Left lung (tissue), 10 donors: ENCODE results near the gene CCR9. TPM values are rescaled to one million over a fixed set of nuclear protein-coding genes. Genes with fewer than 3 reads are reported as not detected.

ENCODE experiments used
- ATAC-seq: fragments of 200-7000 bp; cut with Tn5 transposase; one replicate; pipeline ENCODE4 v1.9.1; 2020; ENCODE audit warnings: moderate library complexity
- DNase-seq, 4 donors: peaks; one replicate each; pipeline ENCODE4 v3.0.0-alpha.2; 2013 to 2020
- H3K27ac ChIP-seq, 2 donors: fragments of 200-600 bp; sonication (generic) in 1 of 2; one replicate each; pipeline versions ENCODE4 v1.5.0 to v1.8.0; 2020 to 2021
- H3K27me3 ChIP-seq, 2 donors: fragments of 200-600 bp; sonication (generic) in 1 of 2; one replicate each; pipeline versions ENCODE4 v1.5.0 to v1.8.0; 2020 to 2021
- H3K36me3 ChIP-seq, 2 donors: fragments of 200-600 bp; sonication (generic) in 1 of 2; one replicate each; pipeline versions ENCODE4 v1.5.0 to v1.8.0; 2020 to 2021
- H3K4me1 ChIP-seq, 2 donors: fragments of 200-600 bp; one replicate each; pipeline ENCODE4 v1.8.0; 2021
- H3K4me3 ChIP-seq, 2 donors: fragments of 200-600 bp; sonication (generic) in 1 of 2; one replicate each; pipeline versions ENCODE4 v1.5.0 to v1.8.0; 2020 to 2021; ENCODE audit warnings: mild to moderate bottlenecking in 1 of 2
- H3K9me3 ChIP-seq, 2 donors: fragments of 200-600 bp; sonication (generic) in 1 of 2; one replicate each; pipeline versions ENCODE4 v1.5.0 to v1.8.0; 2020 to 2021
- intact Hi-C, 2 donors: fragments of 100-400 bp; cut with DNase I; formaldehyde crosslinking; loops; one replicate each; pipeline versions ENCODE4 v1.11.2 to v1.14.2; 2022
- polyA plus RNA-seq, 6 donors: library from polyadenylated mRNA; unstranded; fragments of 120-200 nt; gene quantifications; one replicate each; pipeline ENCODE4 v1.2.1, GENCODE V29; 2013; ENCODE audit not compliant: insufficient read length in 6 of 6
- total RNA-seq, 2 donors: library from RNA; stranded (reverse); fragmentation: NEBNext Ultra II Directional; extraction: Animal tissue kit (Norgen Biotek cat#: 25700); gene quantifications; one replicate each; pipeline ENCODE4 v1.2.1, GENCODE V29; 2021
- TF ChIP-seq, protein P1 (sequence below), 2 donors: fragments of 200-600 bp; sonication (generic) in 1 of 2; IDR thresholded peaks; one replicate each; pipeline versions ENCODE4 v1.5.0 to v1.8.0; 2021; ENCODE audit warnings: antibody characterized with exemption in 2 of 2
- donor health status: DM: no; HTN: yes; CAD: no.
- donor health status: DM: no; HTN: no; CAD: no.

The CCR9 gene
- total and polyA plus RNA-seq, 8 donors: 0.11 to 0.32 (median 0.20) TPM; not detected in 4

DNA sequence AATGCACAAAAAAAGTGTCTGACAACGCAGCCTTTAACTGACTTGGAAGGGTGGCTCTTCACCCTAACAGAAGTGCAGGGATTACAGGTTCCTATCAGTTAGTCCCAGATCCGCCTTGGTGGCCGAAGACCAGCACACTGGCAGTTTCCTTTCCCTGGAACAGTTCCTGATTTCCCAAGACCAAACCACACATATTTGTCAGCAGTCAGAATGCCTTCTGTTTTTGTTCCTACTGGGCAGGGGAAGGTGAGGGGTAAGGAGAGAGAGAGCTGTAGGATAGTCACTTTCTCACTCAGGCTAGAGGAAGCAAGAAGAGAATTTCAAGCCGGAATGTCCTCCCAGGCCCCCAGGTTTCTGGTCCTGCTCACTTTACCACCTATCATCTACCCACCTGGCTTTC is 66.1 kb downstream of the CCR9 start:
- H3K27ac ChIP-seq: no peak overlapping the region
- ATAC-seq: no peak
- peaks cover 0 to 100% of the 10 kb centered on the region in 2 donors for H3K36me3 ChIP-seq
- peaks cover 0 to 2% of the 10 kb centered on the region in 2 donors for H3K4me1 ChIP-seq
- H3K4me3 ChIP-seq: no peak overlapping the region
- H3K9me3 ChIP-seq: no peaks in the 10 kb centered on the region
- TF ChIP-seq, protein P1, sequence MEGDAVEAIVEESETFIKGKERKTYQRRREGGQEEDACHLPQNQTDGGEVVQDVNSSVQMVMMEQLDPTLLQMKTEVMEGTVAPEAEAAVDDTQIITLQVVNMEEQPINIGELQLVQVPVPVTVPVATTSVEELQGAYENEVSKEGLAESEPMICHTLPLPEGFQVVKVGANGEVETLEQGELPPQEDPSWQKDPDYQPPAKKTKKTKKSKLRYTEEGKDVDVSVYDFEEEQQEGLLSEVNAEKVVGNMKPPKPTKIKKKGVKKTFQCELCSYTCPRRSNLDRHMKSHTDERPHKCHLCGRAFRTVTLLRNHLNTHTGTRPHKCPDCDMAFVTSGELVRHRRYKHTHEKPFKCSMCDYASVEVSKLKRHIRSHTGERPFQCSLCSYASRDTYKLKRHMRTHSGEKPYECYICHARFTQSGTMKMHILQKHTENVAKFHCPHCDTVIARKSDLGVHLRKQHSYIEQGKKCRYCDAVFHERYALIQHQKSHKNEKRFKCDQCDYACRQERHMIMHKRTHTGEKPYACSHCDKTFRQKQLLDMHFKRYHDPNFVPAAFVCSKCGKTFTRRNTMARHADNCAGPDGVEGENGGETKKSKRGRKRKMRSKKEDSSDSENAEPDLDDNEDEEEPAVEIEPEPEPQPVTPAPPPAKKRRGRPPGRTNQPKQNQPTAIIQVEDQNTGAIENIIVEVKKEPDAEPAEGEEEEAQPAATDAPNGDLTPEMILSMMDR (IDR thresholded peaks at IDR 0.05): no peak
- H3K27me3 ChIP-seq: no peaks in the 10 kb centered on the region
- no peak for DNase-seq
- intact Hi-C loops: no loop called here

Other genes with a start within 250 kb of the CCR9 start
- 10 to 100 TPM; 58.2 to 69.8 TPM for gene SACM1L, start 197.1 kb upstream of the CCR9 start, total RNA-seq
- gene SACM1L, start 197.1 kb upstream of the CCR9 start, polyA plus RNA-seq: 100 to 1,000 TPM in 1 of 6 donors, 10 to 100 TPM in 5; 73.7 to 100 (median 85.6) TPM
- 10 to 100 TPM in 1 of 2 donors, 1 to 10 TPM in 1; 6.1 to 17.0 TPM for gene SLC6A20, start 90.0 kb upstream of the CCR9 start, total RNA-seq
- 1 to 10 TPM in 5 of 6 donors, under 1 TPM in 1; 0.61 to 2.4 (median 1.6) TPM for gene SLC6A20, start 90.0 kb upstream of the CCR9 start, polyA plus RNA-seq
- 10 to 100 TPM; 17.0 to 27.2 TPM for gene LZTFL1, start 44.4 kb upstream of the CCR9 start, total RNA-seq
- gene LZTFL1, start 44.4 kb upstream of the CCR9 start, polyA plus RNA-seq: 10 to 100 TPM; 46.5 to 66.8 (median 56.1) TPM
- 1 to 10 TPM in 1 of 2 donors, under 1 TPM in 1; 0.96 to 4.1 TPM for gene CXCR6, start 56.9 kb downstream of the CCR9 start, total RNA-seq
- gene CXCR6, start 56.9 kb downstream of the CCR9 start, polyA plus RNA-seq: 1 to 10 TPM in 4 of 6 donors, under 1 TPM in 2; 0.61 to 1.6 (median 1.2) TPM
- 10 to 100 TPM; 33.6 to 42.7 TPM for gene FYCO1, start 109.3 kb downstream of the CCR9 start, total RNA-seq
- gene FYCO1, start 109.3 kb downstream of the CCR9 start, polyA plus RNA-seq: 10 to 100 TPM; 19.0 to 21.0 (median 20.2) TPM
- gene XCR1, start 140.9 kb downstream of the CCR9 start, total RNA-seq: 1 to 10 TPM in 1 of 2 donors, under 1 TPM in 1; 0.44 to 2.0 TPM
- 1 to 10 TPM in 2 of 6 donors, under 1 TPM in 4; 0.07 to 1.1 (median 0.66) TPM for gene XCR1, start 140.9 kb downstream of the CCR9 start, polyA plus RNA-seq